Prostate gland (tissue), 2 donors: ENCODE measurements around the gene DVL1.

ENCODE experiments used
- CTCF ChIP-seq, 4 experiments: fragments of 200-600 bp in 2 of 4; fragments of 450-650 bp in 2 of 4; sonication (generic) in 2 of 4; IDR thresholded peaks; 1 replicate in 3 of 4; 2 replicates in 1 of 4; pipeline ENCODE4 v1.5.1; 2016 to 2019; ENCODE audit warnings: antibody characterized with exemption in 4 of 4, mild to moderate bottlenecking in 2 of 4, moderate library complexity in 2 of 4
- POLR2A ChIP-seq: fragments of 450-650 bp; IDR thresholded peaks from one replicate; pipeline ENCODE4 v1.6.1; 2016; ENCODE audit warnings: antibody characterized with exemption, mild to moderate bottlenecking
- POLR2AphosphoS5 ChIP-seq: sonication (generic); formaldehyde crosslinking; IDR thresholded peaks from one replicate; pipeline ENCODE4 v1.6.1; 2017; ENCODE audit warnings: antibody characterized with exemption

DNA sequence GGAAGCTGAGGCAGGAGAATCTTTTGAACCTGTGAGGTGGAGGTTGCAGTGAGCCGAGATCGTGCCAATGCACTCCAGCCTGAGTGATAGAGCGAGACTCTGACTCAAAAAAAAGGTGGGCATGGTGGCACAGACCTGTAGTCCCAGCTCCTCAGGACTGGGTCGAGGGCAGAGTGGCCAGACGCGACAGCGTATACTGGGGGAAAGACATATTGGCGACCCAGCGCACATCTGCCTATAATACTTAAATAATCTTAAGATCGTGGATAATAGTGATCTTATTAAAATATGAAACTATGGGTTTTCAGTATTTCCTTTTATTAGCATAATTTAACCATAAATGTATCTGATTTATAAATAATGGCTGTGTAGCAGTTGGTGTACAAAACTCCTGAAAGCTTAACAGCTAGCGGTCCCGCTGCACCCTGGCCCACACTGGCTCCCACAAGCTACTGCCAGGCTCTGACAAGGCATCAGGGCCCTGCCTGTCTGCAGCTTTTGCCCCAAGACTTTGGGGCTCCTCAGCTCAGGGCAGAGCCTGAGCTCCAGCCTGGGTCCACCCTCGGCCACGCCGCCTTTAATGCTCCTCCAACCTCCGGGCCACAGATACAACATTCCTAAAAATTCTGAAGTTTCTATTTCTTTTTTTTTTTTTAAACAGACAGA is 28.5 kb upstream of the DVL1 start:
- TF ChIP-seq POLR2AphosphoS5: no peak
- TF ChIP-seq CTCF (IDR thresholded peaks at IDR 0.05): no peak
- TF ChIP-seq POLR2A: no peak
